Measurements from ENCODE around the gene ACTR3C. TPM values are rescaled to one million over a fixed set of nuclear protein-coding genes. Genes with fewer than 3 reads are reported as not detected.

ACTR3C gene
- total and polyA plus RNA-seq, 2 of the 13 experiments (the other 11 are each of a cell fraction or from before 2014, with no cell fraction given) = 3.8 to 7.5 TPM

- TF ChIP-seq ZXDC (CRISPR knock-in tag; IDR thresholded peaks at IDR 0.05) (no peak), ZNF414 (CRISPR knock-in tag; IDR thresholded peaks at IDR 0.05) (no peak), ZNF704 (CRISPR knock-in tag; IDR thresholded peaks at IDR 0.05; ENCODE audit: borderline replicate concordance) (no peak), SOX6 (IDR thresholded peaks at IDR 0.05) (no peak), SOX6 (CRISPR knock-in tag; IDR thresholded peaks at IDR 0.05) (no peak), ZNF841 (CRISPR knock-in tag; IDR thresholded peaks at IDR 0.05; ENCODE audit: borderline replicate concordance) (no peak), DNMT3B (CRISPR knock-in tag; conservative IDR thresholded peaks at IDR 0.05) (no peak), ZNF20 (CRISPR knock-in tag; IDR thresholded peaks at IDR 0.05) (no peak), GPBP1L1 (CRISPR knock-in tag; IDR thresholded peaks at IDR 0.05) (no peak), HOXA3 (CRISPR knock-in tag; IDR thresholded peaks at IDR 0.05) (no peak), SP4 (CRISPR knock-in tag; IDR thresholded peaks at IDR 0.05) (peak; percentile 47; the same call in 1 of the 2 replicates), ZNF546 (CRISPR knock-in tag; conservative IDR thresholded peaks at IDR 0.05) (0 out of 2 replicates have a peak, but pooled peaks have one; percentile 52), AFF4 (CRISPR knock-in tag; IDR thresholded peaks at IDR 0.05) (no peak), ATAD3A (CRISPR knock-in tag; IDR thresholded peaks at IDR 0.05) (no peak), ZBTB34 (CRISPR knock-in tag; IDR thresholded peaks at IDR 0.05) (no peak), MYPOP (CRISPR knock-in tag; IDR thresholded peaks at IDR 0.05) (no peak)
These were observed 16.8 kb upstream of the ACTR3C start (continued) for GRCh38 chr7:150340024-150340749.

Measured in HepG2 (cell line).